HG02623 (cell line): ENCODE measurements around the gene TRPT1.

Experiments used
- ATAC-seq: cut with Tn5 transposase; IDR thresholded peaks from one replicate; pipeline ENCODE4 v1.9.1; 2021; ENCODE audit warnings: moderate library complexity; ENCODE audit not compliant: unreplicated experiment

Gene TRPT1

DNA sequence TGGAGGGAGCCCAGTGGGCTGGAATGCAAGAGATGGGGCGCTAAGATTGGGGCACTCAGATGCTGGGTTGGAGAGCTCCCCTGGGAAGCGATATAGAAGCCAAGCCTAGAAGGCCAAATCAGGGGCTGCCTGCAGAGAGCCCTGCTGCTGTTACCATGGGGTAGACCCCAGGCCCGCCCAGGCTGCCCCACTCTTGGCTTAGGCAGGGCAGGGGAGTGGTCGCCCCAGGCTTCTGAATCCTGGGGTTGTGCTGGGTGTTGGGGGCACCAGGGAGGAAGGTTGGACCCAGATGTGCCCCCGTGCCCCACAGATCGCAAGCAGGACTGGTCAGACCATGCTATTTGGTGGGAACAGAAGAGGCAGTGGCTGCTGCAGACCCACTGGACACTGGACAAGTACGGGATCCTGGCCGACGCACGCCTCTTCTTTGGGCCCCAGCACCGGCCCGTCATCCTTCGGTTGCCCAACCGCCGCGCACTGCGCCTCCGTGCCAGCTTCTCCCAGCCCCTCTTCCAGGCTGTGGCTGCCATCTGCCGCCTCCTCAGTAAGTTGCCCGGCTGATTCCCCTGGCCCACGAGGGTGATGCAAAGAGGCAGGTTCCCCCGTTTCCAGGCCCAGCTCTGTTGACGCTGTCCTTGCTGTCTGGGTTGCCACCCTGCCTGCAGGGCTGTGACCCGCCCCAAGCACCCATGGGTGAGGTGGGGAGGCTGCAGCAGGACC lies 15.5 kb downstream of the TRPT1 start:
- ATAC-seq: no peak

DNA sequence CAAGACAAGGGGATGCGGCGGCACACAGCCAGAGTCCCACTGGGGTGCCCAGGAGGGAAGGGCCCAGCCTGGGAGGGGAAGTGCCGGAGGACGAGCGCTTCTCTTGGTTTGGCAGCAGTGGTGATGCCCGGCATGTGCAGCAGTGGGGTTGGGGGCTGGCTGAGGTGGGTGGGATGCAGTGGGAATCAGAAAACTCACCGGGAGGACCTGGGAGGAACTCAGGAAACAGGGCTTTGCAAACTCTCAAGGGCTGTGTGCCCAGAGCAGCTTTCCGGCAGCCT lies 16.5 kb downstream of the TRPT1 start:
- ATAC-seq: no peak

DNA sequence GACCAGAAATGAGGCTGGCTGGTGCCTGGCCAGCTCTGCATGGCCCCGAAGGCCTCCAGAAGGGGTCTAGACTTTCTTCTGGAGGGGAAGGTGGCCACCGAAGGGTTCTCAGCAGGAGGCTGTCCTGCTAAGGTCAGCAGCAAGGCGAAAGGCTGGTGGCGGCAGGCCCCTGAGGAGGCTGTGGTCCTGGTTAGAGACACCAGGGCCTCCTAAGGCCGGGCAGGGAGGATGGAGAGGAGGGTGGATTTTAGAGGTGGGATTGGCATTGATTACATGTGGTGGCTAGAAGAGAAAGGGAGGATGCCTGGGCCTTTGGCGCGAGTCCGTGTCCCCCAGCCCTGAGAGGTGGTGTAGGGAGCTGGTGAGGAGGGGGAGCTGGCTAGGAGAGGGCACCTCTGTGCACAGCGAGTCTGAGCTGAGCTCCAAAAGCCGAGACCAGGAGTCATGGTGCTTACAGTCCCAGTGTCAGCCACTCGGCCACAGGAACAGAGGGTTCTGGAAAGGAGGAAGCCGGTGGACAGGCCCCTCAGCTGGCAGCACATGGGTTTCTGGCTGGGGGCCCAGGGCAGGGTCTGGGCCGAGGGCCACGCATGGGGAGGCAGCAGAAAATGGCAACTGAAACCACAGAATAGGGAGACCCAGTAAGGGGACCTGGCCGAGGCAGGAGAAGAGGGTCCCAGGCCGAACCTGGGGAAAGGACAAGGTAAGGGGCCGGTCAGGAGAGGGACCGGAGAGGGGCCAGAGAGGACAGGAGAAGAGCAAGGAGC lies 17.0 kb downstream of the TRPT1 start:
- ATAC-seq: no peak

DNA sequence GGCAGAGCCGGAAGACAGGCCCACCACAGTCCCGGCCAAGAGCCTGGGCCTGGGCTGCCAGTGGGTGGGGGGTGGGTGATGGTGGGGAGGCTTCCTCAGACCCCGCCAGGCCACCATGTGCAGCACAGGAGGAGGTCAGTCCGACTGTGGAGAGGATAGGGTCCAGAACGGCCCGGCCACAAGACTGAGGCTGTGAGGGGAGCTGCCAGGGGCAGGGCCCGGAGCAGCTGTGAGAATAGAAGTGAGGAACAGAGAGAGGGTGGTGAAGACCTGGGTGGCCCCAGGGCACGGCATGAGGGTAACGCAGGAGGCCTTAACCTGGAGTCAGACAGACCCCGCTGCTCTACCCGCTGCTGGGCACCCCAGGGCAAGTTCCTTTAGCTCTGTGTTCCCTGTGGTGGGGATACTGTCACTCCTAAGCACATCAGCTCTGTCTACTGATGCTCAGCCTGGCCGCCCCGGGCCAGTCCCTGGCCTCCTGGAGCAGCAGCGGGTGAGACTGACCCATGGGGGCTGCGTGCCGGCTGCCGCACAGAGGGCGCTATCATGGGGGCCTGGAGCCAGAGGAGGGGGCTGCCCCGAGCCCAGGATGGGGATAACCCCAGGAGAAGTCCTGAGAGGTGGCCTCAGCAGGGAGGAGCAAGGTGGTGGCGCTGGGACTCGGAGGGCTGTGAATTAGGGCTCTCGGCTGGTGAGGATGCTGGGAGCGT lies 17.7 kb downstream of the TRPT1 start:
- no peak for ATAC-seq

DNA sequence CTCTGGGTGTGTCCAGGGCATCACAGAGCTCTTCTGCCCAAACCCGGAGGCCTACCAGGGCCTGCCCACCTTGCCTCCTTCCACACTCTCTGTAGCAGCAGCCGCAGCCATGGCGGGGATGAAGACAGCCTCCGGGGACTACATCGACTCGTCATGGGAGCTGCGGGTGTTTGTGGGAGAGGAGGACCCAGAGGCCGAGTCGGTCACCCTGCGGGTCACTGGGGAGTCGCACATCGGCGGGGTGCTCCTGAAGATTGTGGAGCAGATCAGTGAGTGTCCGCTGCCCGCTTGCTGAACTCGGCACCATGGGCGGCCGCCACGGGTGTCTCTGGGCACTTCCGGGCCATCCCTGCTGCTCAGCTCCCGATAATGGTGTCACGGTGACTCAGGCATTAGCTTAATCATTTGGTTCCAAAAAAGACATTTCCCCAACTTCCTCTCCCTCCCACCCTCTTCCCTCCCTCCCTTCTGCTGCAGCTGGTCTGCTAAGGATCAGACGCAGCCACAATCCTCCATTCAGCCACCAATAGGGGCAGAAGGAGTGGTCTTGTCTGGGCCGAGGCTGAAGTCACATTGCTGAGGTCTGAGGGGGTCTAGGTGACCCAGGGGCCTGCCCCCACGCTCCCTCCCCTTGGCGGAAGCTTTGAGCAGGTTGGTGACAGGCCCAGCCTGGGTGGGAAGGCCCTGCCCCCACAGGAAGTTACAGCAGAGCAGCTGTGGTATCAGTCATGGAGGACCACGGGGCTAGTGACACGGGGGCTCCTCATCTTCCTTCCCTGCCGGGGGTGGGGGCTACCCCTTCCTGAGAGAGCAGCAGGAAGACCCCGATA lies 18.5 kb downstream of the TRPT1 start:
- peak; percentile 44 for ATAC-seq

DNA sequence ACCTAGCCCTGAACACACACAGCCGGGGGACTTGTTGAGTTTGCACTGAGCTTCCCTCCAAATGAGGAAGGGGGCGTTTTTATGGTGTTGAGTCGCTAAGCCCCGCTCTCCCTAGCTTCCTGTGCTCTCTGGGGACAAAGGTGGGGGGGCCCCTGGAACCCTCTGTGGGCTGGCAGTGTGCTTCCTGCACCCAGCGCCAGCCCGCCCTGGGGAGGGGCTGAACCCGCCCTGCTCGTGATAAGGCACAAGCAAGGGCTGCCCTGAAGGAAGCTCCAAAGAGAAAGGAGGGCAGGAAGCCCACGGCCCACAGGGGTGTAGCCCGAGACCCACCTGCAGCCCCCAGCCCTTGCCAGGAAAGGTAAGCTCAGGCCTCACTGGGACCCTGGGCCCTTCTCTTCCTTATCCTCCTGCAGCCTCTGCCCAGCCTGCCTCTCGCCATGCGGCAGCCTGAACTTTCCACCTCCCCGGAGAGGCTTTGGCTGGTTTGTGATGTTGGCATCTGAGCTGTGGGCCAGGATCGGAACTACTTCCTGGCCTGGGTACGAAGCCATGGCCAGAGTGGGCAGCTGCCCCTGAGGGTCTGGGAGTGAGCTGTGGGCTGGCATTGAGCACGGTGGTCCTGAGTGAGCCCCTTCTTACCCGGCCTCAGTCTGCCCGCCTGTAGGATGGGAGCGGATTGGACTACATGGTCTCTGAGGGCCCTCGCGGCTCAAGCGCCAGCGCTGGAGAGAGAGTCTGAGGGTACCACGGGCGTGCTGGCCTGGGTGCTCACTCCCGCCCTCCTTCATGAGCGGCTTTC lies 19.3 kb downstream of the TRPT1 start, which contains the start of gene FERMT3:
Gene FERMT3 (plus strand): TSS at position 265 of the 799 bp plus-strand sequence. CDS start 644 bp downstream, outside the sequence.
- ATAC-seq: no peak

DNA sequence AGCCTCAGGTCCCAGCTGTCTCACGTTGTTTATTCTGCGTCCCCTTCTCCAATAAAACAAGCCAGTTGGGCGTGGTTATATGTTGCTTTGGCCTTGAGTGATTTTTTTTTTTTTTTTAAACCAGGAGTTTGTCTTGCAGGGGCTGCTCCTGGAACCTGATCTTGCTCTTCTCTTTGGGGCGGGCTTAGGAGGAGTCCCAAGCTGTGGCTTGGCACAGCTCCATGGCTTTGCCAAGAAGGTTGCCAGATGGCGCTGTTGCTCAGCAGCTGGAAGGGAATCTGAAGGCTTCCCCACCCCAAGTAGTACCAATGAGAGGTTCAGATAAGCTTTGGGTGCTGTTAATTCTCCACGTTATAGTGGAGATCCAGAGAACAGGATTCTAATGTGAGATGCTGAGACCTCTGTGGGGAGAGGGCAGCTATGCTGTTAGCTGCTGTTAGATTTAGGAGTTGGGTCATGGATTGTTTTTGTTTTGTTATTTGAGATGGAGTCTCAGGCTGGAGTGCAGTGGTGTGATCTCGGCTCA lies 21.5 kb downstream of the TRPT1 start:
- no peak for ATAC-seq

DNA sequence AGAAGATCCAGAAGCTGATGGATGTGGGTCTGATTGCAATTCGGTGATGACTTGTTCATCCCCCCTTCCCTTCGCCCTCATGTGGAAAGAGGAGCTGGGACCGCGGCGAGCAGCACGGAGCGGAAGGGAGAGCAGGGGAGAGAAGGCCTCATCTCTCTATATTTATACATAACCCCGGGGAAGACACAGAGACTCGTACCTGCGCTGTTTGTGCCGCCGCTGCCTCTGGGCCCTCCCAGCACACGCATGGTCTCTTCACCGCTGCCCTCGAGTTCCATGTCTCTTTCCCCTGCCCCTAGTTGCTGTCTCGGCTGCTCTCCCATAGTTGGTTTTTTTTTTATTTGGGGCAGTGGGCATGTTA lies 21.9 kb downstream of the TRPT1 start:
- no peak for ATAC-seq

DNA sequence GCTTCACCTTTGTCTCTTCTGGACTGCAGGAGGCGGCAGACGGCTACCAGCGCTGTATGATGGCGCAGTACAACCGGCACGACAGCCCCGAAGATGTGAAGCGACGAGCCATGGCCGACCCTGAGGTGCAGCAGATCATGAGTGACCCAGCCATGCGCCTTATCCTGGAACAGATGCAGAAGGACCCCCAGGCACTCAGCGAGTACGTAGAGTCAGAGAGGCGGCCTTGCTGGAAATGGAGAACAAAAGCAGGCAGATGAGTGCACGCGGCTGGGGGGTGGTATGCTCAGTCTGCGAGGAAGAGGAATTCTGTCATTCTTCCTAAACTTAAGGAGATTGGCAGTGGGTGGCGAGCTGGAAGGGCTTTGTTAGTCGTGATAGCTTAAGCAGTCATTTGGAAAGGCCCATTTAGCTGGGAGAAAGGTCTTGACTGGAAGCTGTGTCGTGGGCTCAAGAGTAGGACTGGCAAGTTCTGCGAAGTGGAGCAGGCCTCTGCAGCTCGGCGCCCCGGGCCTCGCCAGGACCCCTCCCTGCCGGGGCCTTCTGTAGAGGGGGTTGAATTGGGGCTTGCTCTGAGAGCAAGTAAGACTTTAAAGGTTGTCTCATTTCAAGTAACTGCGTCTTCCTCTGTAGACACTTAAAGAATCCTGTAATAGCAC lies 22.4 kb downstream of the TRPT1 start:
- ATAC-seq: no peak

DNA sequence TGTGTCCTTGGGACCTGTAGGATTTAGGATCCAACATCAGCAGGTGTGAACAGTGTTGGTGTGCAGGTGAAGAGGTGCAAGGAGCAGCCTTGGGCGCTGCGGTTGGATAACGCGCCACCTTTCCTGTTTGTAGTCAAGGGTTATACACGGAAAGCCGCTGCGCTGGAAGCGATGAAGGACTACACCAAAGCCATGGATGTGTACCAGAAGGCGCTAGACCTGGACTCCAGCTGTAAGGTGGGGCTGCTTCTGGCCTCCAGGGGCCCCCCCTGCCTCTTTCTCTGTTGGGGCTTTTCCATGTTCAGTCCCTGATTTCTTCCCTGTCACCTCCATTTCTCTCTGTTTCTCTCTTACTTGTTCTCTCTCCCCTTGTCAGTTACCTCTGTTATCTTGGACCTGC lies 23.0 kb downstream of the TRPT1 start:
- no peak for ATAC-seq

DNA sequence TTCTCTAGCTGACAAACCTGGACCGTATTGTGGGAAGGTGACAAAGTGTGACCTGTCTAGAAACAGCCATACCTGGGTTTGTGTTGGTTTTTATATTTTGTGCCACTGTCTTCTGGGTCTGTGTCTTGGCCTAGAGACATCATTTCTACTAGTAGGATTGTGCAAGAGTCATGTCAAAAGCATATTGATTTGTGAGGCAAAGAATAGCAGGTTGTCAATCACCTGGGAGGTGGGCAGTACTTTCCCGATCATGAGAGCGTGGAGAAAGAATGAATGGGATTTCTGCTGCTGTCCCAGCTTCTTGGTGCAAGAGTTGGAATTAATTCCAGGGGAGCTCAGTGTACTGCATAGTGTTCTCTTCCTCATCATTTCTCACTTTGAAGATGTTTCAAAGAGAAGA lies 24.4 kb downstream of the TRPT1 start:
- no peak for ATAC-seq

DNA sequence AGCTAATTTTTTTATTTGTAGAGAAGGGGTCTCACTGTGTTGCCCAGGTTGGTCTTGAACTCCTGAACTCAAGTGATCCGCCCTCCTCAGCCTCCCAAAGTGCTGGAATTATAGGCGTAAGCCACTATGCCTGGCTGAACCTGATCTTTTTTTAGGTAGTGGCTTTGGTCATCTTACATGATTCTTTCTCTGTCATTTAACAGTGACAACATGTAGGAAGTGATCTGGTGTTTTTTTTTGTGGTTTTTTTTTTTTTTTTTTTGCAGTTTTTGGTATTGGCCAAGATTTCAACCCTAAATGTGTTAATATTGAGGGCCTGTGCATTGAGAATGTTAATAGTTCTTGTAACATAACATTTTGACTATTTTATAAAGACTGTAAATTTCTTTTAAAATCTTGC lies 27.5 kb downstream of the TRPT1 start:
- ATAC-seq: no peak

DNA sequence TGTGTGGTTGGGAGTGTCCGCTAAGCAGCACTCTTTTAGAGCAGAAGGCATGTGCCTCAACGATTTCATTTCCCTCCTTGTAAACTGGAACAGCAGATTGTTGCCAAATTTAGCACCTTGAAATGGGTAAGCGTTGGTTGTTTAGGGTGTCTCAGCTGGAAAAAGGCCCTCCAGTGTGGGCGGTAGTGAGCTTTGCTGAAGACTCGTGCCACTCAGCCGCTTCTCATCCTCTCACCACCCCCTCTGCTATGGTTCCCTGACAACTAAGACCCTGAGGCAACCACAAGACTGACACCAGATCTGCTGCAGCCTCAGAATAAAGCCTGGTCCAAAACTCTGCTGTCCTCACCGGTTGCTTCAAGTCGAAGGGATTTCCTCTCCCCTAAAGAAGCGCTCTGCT lies 29.4 kb downstream of the TRPT1 start:
- ATAC-seq: no peak

DNA sequence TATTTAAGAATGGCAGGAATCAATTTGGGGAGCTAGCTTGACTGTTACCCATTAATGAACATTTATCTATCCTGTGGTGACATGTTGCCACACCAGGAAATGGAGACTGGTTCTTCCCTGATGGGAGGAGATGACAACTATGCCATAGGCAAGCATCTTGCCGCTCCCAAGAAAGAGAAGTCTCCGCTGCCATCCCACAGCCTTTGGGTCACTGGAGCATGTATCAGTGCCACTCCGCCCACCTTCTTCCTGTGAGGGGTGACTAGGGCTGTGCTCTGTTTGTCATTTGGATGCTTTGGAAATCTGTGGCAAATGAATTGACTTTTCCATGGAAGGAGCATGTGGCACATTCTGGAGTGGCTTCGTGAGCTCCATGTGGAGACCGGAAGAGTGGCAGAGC lies 33.6 kb downstream of the TRPT1 start:
- ATAC-seq: no peak

DNA sequence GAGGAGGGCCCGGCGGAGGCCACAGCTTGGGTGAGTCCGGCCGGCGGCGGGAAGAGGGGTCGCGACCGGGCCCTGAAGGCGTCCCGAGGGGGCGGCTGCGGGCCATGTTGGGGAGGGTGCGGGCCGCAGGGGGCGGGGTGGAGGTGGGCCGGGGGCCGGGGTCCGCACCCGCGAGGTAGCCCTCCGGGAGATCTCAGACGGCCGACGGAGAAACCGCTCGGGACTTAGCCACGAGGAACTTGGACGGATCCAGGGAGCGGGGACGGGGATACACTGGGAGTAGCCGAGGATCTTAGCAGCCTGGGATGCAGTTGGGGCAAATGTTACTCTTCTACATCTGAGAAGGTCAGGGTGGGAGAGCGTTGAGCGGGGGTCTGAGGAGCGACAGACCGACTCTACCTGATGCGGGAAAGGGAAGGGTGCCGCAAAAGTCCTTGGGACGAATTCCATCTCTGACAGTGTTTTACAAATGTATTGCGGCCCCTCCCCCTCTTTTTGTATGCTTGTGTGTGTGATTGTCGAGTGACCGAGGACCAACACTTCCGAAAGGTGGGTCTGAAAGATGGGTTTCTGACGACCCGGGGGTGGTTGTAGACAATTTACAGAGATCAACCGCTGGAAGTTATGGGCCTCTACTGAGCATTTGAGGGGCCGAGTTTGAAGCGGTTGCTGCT lies 39.4 kb downstream of the TRPT1 start:
- ATAC-seq: no peak

DNA sequence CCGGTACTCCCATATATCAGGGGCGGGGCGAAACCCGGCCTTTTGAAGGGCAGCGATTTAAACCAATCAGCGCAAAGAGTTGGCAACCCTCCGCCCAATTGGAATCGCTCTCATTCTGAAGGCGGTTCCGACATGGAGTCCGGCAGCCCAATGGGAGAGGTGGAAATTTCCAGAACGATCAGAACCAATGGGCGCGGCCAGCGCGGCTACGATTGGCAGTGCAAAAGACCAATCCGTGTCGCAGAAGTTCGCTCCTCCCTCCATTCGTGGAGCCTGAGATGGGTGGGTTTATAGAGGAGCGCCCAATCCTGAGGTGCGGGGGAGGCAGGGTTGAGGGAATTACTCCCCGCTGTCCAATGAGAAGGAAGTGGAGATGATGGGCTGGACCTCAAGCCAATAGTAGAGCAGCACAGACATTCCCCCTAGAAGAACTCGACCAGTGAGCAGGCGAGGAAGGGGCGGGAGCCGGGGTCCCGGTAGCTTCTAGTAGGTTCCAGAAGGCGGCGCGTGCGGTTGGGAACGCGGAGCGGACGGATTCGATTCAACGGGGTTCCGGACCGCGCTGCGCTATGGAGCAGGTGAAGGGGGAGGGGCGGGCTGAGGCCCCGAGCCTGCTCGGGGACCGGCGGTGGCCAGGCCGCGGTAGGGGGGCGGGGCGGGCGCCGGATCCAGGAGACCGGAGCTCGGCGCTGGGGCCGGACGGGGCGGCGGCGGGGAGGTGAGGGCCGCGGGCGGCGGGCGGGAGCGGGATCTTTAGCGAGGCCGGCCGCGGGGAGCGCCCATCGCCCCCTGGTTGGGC lies 40.1 kb downstream of the TRPT1 start, which contains the start of gene STIP1:
Gene STIP1 (plus strand): TSS at position 479 of the 799 bp plus-strand sequence. CDS start 91 bp downstream, at position 570.
- peak; percentile 86 for ATAC-seq

DNA sequence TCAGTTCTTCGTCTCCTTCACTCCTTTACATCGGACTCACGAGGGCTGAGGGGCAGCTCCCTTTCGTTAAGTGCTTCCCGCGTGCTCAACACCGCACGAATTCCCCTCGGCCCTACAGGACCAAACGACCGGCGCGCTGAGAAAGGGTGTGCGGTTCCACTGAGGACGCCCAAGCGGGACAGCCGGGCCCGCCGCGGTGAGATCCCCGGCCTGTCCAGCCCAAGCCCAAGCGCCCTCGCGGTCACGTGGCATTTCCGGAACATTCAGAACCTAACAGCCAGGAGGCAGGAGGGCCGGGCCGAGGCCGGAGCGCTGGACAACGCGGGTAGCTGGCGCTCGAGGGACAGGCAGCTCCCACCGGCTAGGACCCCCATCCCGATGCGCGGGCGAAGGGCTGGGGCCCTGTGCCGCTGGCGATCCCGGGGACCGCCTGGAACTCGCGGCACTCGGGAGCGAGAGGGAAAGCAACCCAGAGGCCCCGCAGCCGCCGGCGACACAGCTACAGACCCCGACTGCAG lies 40.8 kb downstream of the TRPT1 start:
- ATAC-seq: peak; percentile 16

DNA sequence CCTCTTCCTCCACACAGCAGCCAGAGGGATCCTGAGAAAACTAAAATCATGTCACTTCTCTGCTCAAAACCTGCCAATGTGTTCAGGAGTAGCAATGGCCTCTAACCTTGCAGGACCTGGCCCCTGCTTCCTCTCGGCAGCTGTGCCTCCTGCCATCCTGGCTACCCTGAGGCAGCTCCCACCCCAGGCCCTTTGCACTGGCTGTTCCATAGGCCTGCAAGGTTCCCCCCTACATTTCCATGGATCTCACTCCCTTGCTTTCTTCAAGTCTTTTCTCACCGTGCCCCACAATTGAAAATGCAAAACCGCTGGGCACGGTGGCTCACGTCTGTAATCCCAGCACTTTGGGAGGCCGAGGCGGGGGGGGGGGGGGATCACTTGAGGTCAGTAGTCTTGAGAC lies 42.1 kb downstream of the TRPT1 start:
- ATAC-seq: no peak
